Cerebellar cortex (tissue), 1 donor: Measurements from ENCODE around the gene LSR.
"Not testable (repeated sequence)": the region's sequence is repeated elsewhere in the genome, so short reads cannot be mapped to it uniquely, and the experiment has no call there.

Experiments used
- DNase-seq: peaks from one replicate; pipeline ENCODE4 v3.0.0-alpha.2; 2015; ENCODE audit warnings: low spot score

The LSR gene

GRCh38 chr19:35217649-35217990 is 31.2 kb upstream of the LSR start:
- DNase-seq, result no peak

DNA sequence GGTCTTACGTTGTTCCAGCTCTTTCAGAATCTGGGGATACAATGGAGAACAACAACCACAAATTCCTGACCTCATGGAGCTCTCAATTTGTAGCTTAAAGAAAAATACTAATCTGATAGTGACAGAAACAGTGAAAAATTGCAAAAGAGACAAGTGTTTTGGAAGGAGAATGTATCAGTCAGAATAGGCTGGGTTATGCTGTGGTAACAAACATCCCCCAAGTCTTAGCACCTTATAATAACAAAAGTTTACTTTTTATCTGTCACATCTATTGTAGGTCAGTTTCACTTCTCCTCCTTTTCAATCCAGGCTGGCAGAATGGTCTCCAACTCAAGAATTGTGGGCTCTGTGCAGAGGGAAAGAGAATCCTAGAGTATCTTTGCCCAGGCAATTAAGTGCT is 29.8 kb upstream of the LSR start:
- DNase-seq, result no peak

- no peak for DNase-seq
These were observed 28.4 kb upstream of the LSR start for GRCh38 chr19:35220315-35220921.

- not testable (repeated sequence) for DNase-seq
These were observed 27.7 kb upstream of the LSR start for GRCh38 chr19:35220973-35221590.

GRCh38 chr19:35222373-35223015 is 26.3 kb upstream of the LSR start:
- no peak for DNase-seq

- DNase-seq, result no peak
These were observed 25.6 kb upstream of the LSR start for GRCh38 chr19:35223084-35223790.

DNA sequence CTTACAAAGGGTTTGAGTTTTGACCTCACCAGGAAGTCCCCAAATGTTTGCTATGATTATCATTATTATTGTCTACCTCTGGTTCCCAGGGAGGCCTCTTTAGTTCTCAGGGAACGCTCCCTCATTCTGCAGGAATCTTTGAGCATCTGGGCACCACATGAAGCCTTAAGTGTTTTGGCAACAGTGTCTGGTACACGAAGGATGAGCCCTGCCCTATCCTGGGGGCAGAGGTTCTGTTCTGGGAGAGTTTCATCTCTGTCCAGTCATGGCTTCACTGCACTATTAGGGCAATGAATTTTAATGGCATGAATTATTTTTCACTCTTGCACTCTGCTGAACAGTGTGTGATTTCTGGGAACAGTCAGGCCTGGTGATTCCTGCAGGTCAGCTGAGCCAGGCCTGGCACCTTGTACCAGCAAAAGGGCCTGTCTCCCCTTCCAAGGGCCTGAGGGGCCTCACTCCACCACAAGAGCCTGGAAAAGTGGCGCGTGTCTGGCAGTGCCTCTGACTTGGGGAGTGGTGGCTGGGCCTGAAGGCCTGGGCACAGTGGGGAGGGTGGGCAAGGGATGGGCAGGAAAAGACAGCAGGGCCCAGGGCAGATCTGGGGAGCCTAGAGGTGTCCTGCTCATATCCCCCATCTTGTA is 24.8 kb upstream of the LSR start:
- no peak for DNase-seq

- no peak for DNase-seq
These were observed 23.9 kb upstream of the LSR start for GRCh38 chr19:35224681-35225571.

DNA sequence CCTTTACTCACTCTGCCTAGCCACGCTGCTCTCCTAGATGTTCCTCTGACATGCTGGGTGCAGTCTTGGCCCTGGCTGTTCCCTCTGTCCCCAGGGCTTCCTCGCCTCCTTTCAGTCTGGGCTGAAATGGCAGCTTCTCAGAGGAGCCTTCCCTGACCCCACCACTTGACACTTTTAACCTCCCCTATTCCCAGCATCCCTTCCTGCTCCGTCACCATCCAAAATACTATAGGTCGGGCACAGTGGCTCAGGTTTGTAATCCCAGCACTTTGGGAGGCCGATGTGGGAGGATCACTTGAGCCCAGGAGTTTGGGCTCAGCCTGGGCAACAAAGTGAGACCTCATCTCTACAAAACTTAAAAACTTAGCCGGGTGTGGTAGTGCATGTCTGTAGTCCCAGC is 22.9 kb upstream of the LSR start:
- DNase-seq, result no peak

DNA sequence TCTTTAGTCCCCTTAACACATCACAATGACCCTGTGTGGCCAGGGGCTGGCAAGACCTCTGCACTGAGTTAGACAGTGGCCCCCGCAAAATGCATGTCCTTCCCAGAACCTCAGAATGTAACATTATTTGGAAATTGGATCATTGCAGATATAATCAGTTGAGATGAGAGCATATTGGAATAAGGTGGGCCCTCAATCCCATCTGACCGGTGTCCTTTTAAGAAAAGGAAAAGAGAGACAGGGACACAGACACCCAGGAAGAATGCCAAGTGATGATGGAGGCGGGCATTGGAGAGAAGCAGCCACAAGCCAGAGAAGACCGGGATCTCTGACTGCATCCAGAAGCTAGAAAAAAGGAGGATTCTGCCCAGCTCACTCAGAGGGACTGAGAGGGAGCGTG is 22.1 kb upstream of the LSR start:
- DNase-seq, result no peak

GRCh38 chr19:35228177-35228930 is 20.4 kb upstream of the LSR start, which contains the start of gene FAM187B:
FAM187B (minus strand) TSS chr19:35228739; CDS start chr19:35228680, 59 bp downstream.
- DNase-seq, result no peak

DNA sequence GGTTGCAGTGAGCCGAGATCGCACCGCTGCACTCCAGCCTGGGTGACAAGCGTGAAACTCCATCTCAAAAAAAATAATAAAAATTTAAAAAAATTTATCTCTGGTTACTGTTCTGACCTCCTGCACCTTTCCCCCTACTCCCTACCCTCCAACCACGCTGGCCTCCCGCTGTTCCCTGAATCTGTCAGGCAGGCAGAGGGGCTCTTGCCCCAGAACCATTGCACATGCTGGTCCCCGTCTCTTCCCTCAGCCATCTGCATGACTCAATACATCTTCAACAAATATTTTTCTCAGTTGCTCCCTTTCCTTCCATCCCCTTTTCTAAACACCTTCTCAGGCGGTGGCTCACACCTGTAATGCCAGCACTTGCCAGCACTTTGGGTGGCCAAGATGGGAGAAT is 19.2 kb upstream of the LSR start:
- DNase-seq, result no peak

DNA sequence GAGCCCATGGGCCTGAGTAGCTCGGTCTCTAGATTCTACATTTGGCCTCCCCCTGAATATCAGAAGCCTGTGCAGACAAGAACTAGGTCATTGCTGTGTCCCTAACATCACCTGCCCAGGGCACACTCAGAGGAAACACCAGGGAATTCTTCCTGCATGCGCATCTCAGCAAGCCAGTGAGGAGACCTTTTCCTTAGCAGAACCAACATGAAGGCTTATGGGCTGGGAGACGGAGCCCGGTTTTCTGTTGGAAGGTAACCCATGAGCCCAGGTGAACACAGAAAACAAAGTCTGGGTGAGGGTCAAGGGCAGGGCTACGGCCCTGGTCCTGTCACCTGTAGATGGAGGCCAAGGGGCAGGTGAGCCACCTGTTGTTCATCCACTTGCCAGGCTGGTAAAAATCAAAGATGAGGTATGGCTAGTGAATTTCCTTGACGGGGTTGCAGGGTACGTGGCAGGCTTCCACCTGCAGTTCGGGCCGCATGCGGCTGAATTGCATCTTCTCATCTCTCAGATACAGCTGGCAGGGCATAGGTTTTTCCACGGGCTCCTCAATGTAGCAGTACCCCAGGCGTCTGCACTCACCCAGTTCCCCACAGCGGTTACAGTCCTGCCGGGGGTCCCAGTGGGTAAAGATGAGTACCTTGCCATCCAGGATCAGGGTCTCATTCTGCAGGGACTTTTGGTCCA is 16.7 kb upstream of the LSR start:
- no peak for DNase-seq

DNA sequence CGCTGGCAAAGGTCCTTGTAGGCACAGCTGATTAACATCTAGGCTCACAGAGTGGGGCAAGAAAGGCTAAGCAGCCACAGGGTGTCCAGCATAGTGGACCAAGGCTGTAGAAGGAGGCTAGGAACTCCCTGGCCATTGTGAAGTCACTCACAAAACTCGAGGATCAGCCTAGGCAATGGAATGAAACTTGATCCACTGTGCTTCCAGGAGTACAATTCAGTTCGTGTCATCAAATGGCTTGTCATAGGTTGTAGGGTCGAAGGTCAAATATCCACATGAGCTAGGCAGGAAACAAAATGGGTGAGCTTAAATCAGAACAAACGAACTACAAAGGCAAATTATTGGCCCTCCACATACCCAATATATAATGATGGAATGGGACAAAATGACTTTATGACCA is 15.9 kb upstream of the LSR start:
- DNase-seq, result no peak

GRCh38 chr19:35236638-35237400 is 12.0 kb upstream of the LSR start:
- DNase-seq, result no peak

- not testable (repeated sequence) for DNase-seq
These were observed 9.2 kb upstream of the LSR start for GRCh38 chr19:35239597-35239996.

DNA sequence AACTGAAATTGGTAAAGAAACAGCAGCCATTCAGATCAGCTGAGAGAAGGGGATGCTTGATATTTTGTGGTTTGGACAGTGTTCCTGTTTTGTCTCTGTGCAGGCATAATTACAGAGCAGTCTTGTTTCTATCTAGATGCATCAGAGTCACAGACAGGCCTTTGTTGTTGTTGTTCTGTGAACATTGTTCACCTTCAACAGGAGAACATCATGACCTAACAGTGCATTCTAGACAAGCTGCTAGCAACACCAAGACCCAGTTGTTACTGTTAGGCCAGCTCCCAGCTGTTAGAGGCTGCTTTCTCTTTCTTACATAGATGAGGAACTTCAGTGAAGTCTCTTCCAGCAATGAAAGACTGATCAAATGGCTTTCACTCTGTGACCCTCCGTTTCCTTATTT is 8.5 kb upstream of the LSR start:
- no peak for DNase-seq

DNA sequence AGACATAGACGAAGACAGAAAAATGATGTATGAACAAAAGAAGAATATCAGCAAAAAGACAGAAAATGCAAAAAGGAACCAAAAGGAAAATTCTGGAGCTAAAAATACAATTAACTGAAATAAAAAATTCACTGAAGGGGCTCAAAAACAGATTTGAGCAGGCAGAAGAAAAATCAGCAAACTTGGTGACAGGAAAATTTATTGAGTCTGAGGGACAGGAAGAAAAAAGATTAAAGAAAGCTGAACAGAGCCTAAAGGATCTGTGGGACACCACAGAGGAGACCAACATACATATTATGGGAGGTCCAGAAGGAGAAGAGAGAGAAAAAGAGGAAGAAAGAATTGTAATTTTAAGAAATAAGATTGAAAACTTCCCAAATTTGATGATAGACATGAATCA is 7.4 kb upstream of the LSR start:
- DNase-seq, result no peak

- no peak for DNase-seq
These were observed 2.2 kb upstream of the LSR start for GRCh38 chr19:35246466-35247092.
